Activated T-cell treated with anti-CD3 and anti-CD28 coated beads for 48 hours (primary cell): ENCODE measurements around the gene KRT23.
"Not testable (repeated sequence)": the region's sequence is repeated elsewhere in the genome, so short reads cannot be mapped to it uniquely, and the experiment has no call there.

Experiments used
- DNase-seq: peaks from one replicate; pipeline ENCODE4 v3.0.0-alpha.2; 2020; ENCODE audit warnings: low read depth

The KRT23 gene

DNA sequence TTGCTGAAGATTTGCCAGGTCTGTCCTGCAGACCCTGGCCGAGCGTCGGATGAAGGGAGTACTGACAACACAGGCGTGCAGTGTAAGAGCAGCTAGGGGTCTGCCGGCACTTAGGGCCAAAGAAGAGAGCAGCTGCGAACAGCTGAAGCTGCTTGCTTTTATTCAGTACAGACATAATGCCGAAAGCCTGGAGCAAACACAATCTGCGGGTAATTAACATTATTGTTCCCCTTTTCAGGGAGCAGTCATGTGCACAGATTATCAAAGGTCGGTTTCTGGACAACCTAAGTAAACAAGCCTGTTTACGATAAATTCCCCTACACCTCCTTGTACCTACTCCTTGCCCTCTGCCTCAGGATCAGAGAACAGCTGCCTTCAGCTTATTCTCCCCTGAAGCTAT is 12.0 kb upstream of the KRT23 start:
- no peak for DNase-seq

DNA sequence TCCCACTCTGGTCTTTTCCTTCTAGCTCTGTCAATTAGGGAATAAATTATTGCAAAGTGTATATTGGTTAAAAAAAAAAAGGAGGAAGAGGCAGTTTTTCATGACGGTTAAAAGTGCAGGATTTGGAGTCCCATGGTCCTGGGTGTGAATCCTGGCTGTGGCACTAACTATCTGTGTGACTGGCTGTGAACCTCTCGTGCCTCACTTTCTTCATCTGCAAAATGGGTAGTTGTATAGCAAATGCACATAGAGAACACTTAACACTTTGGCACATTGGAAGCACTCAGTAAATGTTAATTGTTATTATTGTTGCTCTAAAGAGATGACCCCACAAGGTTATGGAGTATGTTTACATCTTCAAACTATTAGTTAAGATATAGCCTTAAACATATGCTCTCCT is 10.5 kb upstream of the KRT23 start:
- DNase-seq: no peak

DNA sequence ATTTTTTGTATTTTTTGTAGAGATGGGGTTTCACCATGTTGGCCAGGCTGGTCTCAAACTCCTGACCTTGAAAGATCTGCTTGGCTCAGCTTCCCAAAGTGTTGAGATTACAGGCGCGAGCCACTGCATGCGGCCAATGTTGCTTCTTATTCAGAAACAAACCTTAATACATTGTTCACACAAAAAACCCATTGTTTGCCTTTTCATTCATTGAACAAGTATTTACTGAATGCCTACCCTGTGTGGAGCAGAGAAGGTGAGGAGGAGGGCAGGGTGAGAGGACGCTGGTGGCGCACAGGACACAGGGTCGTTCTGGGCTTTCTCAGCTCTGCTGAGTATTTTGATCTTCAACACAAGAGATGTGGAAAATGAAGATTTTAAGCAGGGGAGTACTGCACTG is 8.0 kb upstream of the KRT23 start:
- DNase-seq: no peak

DNA sequence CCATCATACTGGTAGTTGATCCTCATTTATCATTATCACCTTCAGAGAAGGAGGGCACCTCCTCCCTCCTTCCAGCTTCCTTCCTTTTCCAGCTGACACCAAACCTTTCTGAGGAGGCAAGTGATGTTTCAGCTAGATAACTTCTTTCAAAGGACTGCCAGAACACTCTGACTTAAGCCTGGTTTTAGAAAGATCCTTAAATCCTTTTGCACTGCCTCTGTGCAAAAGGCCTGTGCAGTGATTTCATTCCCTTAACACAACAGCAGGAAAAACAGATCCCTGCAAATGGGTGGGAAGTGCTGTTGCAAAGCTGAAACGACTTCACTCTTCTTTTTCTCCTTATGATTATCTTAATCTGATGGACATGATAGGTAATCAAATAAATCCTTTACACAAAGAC is 7.1 kb upstream of the KRT23 start:
- no peak for DNase-seq

DNA sequence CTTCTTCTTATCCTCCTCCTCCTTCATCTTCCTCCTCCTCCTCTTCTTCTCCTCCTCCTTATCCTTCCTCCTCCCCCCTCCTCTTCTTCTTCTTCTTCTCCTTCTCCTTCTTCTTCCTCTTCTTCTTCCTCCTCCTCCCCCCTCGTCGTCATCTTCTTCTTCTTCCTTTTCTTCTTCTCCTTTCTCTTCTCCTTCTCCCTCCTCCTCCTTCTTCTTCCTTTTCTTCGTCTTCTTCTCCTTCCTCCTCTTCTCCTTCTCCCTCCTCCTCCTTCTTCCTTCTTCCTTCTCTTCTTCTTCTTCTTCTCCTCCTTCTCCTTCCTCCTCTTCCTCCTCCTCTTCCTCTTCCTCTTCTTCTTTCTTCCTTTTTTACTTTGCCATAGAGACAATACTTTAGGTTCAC is 5.1 kb upstream of the KRT23 start:
- no peak for DNase-seq

DNA sequence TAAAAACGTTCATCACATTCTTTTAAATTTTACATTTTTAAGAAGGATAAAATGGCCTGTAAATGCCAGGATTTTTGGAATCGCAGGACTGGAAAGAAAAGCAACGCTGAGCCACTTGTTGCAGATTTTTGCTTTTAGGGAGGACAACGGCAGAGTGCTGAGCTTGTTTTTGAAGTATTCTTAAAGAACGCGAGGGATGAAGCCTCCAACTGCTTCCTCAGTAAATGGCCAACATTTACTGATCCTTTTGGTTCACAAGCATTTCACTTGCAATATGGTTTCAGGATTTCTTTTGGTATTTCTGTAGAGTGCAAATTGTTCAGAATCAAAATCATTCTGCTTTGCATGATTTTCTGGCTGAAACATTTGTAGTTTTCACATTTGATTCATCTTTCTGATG is 2.8 kb upstream of the KRT23 start:
- no peak for DNase-seq

DNA sequence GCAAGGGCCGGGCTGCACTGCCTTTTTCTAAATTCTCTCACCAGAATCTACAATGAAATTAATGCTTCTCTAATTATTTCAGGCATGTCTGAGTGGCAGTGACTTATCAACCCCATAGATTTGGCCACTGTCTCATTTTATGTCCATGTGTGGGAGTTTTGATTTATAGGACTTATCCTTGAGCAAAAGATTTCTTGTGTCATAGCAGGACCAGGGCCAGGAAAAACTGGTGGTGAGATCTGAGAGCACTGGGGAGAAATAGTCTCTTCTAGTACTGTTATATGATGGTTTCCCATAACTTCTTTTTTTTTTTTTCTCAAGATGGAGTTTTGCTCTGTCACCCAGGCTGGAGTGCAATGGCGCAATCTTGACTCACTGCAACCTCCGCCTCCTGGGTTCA is 1.5 kb upstream of the KRT23 start:
- DNase-seq: no peak

DNA sequence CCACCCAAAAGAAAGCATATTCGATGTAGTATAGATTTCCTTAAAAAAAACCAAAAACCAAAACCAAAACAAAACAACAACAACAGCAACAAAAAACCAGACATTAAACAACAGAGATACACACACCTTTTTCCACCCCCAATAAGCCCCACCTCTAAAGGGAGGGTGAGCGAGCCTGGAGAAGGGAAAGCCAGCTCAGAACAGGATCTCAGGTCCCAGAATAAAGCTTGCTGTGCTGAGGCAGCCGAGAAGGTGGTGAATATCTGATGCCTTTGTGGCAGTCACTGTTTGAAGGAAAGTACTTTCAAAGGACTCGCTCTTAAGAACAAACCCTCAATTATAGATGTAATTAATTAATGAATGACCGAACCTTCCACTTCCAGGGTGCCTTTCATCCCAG is 470 bp downstream of the KRT23 start:
- no peak for DNase-seq

DNA sequence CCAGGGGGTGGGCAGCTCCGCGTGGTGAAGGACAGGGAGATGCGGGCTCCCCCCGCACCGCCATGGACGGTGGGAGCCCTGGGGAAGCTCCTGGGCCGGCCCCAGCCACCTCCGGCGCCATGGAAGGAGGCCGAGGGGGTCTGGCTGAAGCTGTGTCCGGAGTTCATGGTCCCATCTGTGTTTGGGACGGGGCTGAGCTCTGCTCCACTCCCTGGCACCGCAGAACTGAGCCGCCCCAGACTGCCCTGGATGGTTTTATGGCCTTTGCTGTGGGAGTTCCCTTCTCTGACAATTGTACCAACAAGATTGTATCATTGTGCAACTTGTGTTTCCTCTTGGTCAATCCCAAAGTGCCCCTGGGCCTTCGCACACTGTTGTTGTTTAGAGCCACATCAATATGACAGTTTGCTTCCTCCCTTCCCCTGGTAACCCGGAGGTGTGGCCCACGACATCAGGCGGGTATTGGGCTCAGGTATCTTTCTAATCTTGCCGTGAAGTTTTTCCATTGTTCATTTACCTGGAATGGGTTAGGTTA is 942 bp downstream of the KRT23 start:
- DNase-seq: no peak

DNA sequence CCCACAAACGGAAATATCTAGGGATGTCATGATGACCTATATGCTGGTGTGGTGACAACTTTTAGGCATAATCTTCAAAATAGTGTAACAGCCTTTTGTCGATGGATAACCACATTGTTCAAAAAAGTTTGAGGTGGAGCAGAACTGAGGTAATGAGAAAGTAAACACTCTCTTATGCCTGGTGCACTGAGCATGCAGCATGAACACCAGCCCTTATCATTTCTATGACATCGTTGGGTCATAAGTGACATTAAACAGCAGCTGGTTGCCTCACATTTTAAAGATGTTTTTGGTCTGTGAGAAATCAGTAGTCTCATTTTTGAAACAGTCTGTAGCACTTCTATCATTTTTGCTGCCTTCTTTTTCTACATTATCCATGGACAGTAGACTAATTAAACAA is 1.8 kb downstream of the KRT23 start:
- no peak for DNase-seq

DNA sequence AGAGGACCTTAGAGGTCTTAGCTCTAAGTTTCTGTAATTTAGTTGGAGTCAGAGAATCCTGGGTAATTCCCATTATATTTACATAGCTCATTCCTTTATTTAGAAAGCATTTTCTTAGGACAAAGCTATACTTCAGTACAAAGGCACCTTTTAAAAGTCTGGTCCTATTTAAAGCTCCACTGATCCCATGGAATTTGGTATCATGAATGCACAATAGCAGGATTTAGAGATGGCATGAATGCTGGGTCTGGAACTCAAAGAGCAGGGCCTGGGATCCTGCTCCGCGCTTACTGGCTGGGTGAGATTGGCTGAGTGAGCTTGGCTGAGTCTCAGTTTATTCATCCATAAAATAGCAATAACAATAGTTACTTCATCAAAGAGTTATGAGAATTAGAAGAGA is 4.8 kb downstream of the KRT23 start:
- no peak for DNase-seq

DNA sequence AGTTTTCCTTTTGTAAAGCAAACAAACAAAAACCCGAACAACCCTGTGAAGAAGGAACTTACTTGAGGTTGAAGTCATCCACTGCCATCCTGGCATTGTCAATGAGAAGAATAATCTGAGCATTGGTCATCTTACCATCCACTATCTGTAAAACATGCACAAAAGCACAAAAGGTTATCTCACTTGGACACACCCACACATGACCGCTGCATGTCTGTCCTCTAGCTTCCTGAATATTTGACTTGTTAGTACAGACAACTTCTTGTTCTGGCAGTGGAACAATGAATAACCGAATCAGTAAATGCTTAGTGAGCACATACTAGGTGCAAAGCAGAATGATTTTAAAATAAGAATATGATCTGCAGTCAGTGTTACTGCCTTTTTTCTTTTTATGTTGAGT is 6.1 kb downstream of the KRT23 start:
- DNase-seq: no peak

DNA sequence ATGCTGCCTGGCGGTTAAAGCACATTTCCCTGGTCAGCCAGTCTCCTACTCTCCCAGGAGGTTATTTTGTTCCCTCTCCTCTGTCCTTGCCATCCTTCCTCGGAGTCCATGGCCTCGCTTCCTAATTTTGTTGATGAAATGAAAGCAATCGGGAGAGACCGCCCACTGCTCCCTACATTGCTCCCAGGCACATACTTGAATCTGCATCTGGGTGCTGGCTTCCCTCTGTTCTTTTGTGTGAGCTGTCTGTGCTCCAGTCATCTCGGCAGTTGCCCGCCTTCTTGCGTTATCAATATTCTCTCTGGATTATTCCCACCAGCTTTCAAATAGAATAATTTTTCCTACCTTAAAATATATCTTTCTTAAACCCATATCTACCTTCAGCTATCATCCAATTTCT is 11.1 kb downstream of the KRT23 start:
- no peak for DNase-seq

DNA sequence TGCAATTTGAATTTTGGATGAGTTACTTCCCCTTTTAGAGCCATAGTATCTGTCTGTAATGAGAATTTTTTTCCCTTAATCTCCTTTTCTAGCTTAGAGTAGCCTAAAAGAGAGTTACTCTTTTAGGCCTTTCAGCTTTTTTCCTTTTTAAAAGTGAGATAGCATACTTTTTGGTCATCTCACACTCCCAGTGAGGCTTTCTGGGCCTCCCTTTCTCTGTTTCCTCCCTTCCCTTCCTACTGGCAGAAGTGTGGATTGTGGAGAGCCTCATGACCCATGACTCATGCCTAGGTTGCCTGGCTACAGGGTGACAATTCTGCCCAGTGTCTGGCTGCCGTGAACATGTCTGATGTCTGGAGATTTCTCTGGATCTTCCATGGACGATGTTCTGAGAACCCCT is 15.2 kb downstream of the KRT23 start:
- DNase-seq: no peak

DNA sequence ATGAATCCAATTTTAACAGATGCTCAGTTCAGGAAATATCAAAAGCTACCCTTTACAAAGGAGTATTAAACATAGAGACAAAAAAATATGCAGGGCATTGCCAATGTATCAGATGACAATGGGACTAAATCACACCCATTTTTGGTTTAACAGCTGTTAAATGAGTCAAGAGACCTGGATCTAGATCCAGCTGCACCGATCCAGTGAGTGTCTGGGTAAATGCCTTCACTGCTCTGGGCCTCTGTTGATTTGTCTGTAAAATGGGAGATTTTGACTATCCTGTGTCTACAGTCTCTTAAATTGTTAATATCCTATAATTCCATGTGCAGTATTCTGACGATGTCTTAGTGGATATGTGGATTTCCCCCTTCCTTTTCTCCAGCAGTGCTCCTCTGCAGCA is 16.4 kb downstream of the KRT23 start:
- no peak for DNase-seq

DNA sequence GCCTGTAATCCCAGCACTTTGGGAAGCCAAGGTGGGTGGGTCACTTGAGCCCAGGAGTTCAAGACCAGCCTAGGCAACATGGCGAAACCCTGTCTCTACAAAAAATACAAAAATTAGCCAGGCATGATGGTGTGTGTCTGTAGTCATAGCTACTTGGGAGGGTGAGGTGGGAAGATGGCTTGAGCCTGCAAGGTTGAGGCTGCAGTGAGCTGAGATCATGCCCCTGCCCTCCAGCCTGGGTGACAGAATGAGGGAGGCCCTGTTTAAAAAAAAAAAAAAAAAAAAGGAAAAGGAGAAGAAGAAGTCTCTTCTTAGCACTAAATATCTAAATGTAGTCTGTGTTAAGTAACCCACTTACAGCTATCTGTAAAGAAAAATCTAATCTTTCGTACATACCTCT is 20.3 kb downstream of the KRT23 start:
- not testable (repeated sequence) for DNase-seq

DNA sequence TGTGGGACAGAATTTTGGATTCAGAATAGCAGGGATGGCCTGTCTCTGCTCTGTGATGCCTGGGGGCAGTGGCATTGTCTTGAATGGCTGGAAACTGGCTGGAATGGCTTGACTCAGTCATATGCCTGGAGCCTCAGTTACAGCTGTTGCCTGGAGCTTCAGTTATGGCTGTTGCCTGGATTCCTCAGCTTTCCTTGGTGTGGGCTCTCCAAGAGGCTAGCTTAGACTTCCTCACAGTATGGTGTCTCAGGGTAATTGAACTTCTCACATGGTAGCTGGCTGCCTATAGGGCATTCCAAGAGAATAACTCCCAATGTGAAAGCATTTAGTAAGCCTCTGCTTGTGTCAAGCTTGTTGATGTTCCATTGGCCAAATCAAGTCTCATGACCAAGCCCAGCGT is 21.1 kb downstream of the KRT23 start:
- no peak for DNase-seq

DNA sequence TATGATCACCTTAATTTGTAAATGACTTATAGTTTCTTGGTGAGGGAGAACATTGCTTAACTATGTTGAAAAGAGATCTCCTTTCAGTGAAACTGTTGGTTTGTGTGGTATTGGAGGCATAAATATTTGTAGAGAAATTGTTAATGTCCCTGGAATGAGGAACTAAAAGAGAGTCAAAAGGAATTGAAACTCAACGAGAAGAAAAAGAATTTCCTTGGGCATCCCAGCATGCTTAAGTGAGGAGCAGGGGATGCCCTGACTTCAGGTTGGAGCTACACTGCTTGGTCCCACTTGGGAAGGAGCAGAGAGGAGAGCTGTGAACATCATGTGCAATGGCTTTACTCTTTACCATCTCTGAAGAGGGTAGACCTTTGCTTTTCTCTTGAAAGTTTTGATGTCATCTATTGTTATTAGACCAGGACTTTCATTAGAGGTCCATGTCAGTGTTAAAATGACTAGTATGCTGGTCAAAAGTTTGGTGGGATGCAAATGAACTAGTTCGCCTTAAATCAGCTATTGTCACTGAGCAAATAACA is 21.7 kb downstream of the KRT23 start:
- no peak for DNase-seq

DNA sequence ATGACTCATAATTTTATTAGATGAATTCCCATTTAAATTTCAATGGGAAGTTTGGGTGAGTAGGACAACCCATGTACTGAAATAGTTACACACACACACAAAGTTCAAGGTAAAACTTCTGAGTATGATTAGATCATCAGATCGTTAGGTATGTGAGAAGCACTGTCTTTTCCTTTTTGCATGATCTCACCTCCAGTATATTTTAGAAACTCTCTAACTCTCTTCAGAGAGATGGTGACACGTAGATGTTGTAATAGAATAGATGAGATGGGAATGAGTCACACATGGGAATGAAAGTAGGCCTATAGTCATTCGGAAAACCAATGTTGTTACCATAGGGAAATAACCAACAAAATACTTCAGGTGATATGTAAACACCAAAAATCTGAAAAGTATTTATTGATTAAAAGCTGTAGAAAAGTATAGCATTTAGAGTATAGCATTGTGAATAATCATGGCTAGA is 22.2 kb downstream of the KRT23 start:
- no peak for DNase-seq

DNA sequence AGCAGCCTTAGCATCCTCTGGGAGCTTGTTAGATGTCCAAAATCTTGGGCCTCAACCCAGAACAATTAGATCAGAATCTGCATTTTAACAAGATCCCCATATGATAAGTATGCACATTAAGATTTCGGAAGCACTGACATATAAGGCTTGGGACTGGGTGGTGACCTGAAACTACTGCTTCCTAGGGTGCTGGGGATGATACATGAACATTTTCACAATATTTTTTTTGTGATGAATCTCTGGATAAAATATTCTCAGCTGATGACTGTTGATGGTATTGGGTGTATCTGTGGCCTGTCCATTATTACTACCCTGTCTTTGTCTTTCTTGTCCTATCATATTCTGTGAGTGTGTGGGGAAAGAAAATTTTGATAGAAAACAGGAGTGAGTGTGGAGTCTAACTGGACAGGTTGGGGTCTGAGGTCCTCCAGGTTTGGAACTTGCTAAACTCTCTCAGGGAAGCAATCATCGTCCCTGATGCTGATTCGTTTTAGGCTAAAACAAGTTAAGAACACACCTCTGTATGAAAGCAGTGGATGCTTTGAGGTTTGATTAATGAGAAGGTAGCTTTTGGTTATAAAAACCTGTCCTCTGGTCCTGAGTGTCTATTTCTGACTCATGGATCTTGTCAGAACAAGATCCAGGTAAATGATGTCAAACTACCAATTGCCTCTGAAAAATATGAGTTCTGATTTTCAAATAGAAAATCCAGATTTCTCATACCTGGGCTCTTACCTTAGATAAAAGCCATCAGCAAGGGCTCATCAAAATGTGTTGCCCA is 23.2 kb downstream of the KRT23 start:
- no peak for DNase-seq

DNA sequence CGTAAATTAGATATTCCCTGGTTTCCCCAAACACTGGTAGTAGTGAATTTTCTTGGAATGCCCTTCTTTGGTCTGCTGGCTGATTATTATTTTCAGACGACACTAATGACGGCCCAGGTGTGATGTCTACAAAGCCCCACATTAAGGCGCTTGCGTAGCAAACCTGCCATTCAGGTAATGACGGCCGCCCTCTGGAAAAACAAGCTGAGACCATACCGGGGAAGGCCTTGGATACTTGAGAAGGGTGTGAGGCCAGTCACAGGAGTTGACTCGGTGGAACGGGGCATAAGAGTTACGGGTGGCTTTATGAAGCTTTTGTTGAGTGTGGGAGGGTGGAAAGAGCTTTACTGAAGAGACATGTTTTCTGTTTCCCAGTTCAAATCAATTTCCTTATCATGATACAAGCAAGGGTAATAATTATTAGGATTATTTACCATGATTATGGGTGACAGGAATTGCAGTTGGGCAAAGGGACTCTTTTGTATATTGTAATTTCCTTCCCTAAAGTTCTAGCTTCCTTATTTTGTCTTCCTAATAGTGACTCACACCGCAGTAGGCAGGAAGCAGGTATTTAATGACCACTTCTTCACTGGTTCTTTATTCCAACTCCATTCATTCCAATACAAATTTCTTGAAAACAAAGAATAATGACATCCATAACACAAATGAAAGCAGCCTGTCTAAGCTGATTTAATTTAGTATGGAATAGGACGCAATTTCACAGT is 24.8 kb downstream of the KRT23 start:
- no peak for DNase-seq

DNA sequence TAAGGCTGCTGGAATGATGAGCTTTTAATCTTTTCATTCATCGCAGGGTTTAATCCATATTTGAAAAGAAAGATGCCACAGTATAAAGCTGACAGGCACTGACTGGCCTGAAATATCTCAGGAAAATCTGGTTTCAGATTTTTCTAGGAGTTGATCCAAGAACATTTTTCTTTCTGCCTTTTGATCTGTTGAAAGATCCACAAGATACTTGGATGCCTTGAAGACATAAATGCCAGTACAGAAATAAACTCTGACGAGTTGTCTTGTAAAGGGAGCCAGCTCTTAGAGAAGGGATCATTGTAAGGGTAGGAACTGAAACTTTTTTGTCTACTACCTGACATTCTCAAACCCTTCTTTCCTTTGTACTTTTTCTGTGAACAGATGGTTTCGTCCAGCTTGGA is 27.0 kb downstream of the KRT23 start:
- no peak for DNase-seq

DNA sequence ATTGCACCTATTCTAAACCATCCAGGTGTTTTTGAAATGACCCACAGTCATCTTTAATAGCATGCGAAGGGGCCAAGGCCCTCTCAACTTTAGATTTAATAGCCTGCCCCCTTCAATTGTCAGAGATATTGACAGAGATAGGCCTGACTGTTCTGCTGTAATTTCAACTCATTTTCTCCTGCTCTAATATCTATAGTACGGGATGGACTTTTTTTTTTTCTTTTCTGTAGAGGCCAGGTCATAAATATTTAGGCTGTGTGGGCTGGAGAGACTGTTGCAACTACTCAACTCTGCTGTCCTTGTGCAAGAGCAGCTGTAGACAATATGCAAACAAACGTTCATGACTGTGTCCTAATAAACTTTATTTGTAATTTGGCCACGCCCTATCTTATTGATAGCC is 27.7 kb downstream of the KRT23 start:
- no peak for DNase-seq
